Smooth muscle cell of bladder (primary cell): ENCODE results near the gene CEP112. TPM values are rescaled to one million over a fixed set of nuclear protein-coding genes. Genes with fewer than 3 reads are reported as not detected.

Experiments used
- total RNA-seq: library from RNA; depleted of rRNA; stranded (reverse); fragments of >200 nt; gene quantifications from 2 replicates; pipeline ENCODE4 v1.2.3, GENCODE V29; 2014

The CEP112 gene
- 5.4 and 7.5 TPM in 2 replicates for total RNA-seq

DNA sequence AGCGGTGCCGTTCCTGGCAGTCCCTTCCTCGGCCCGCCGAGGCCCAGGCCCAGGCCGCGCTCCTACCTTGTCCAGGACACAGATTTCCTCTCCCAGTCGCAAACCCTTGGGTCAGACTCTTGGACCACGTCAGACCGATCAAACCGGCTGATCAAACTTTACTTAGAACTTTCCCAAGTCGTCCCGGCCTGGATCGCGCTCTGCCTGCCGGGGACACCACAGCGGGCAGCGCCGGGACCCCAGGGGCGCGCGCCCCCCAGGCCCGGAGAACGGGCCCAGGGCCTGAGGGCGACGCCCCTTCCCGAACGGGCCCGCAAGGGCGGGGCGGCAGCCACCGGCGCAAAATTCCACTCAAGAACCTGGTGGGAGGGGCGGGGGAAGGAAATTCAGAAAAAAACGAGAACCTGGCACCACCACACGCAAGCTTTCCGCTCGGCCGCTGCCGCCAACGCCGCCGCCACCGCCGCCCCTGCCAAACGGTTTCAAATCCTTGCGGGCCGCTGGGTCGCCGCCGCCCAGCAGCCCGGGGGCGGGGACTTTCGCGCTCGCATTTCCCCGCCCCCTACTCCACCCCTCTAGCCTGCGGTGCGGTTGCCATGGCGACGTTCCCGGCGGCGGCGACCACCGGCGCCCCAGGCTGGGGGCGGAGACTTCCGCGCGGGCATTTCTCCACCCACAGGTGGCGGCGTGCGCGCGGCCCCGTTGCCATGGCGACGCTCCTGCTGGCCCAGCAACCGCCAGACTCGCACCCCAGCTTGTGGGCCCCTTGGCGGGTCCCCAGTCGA lies at the start of gene CEP112:
TSS of gene CEP112 (minus strand) at position 541 of the 785 bp plus-strand sequence.

DNA sequence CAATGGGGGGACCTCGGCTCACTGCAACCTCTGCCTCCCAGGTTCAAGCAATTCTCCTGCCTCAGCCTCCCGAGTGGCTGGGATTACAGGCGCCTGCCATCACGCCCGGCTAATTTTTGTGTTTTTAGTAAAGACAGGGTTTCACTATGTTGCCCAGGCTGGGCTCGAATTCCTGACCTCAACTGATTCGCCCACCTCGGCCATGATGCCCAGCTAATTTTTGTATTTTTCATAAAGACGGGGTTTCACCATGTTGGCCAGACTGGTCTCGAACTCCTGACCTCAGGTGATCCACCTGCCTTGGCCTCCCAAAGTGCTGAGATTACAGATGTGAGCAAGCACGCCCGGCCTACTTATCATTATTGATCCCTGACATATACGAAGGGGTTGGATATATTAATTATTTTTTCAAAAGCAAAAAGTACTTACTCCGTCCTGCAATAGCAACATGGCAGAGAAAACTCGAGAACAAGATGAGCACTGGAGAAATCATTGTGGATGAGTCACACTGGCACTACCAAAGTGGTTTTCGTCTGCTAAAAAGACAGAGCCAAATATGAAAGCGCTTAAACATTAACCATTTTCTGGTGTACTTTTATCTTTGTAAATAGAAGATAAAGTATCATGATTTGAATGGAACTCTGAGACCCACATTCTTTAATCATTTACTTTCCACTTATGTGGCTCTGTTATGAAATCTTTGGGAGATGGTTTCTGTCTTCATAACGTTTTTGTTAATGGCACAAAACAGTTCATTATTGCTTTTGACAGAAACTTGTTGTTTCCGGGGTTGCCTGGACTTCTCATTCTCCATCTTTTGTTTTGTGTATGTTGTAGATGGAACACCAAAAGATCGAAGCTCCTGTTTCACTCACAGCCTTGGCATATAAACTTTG lies 37.2 kb upstream of the CEP112 start, which contains the start of gene APOH:
TSS of gene APOH (minus strand) at position 529 of the 896 bp plus-strand sequence. CDS start at position 493, 36 bp downstream.

Other genes starting within 250 kb of the CEP112 start
- gene APOH, start 37.3 kb upstream of the CEP112 start, total RNA-seq, result not detected in 2 replicates
- 23.8 and 31.8 TPM in 2 replicates for gene PRKCA, start 110.5 kb upstream of the CEP112 start, total RNA-seq